HepG2 (cell line): Measurements from ENCODE around the gene ZMIZ1. TPM values are rescaled to one million over a fixed set of nuclear protein-coding genes. Genes with fewer than 3 reads are reported as not detected.

Experiments used
- BHLHE40 ChIP-seq: IDR thresholded peaks from 2 replicates; pipeline ENCODE4 v1.6.1; 2011; ENCODE audit warnings: low read length, improper control_type of control experiment
- FOXJ3 ChIP-seq: sonication (generic); formaldehyde crosslinking; IDR thresholded peaks from 2 replicates; pipeline ENCODE4 v1.4.0; 2020; ENCODE audit warnings: missing genetic modification reagents, mild to moderate bottlenecking, borderline replicate concordance
- HNF1B ChIP-seq: sonication (generic); formaldehyde crosslinking; IDR thresholded peaks from 2 replicates; pipeline ENCODE4 v1.5.1; 2020; ENCODE audit warnings: mild to moderate bottlenecking, moderate library complexity, missing genetic modification reagents
- HNRNPH1 ChIP-seq: fragments of 200-400 bp; formaldehyde crosslinking; optimal IDR thresholded peaks from 2 replicates; pipeline ENCODE3; 2017; ENCODE audit warnings: mild to moderate bottlenecking, low read depth, low read length
- JUN ChIP-seq: sonication (generic); formaldehyde crosslinking; IDR thresholded peaks from 2 replicates; pipeline ENCODE4 v1.4.0; 2020; ENCODE audit warnings: mild to moderate bottlenecking, missing genetic modification reagents
- MED1 ChIP-seq: sonication (generic); formaldehyde crosslinking; IDR thresholded peaks from 2 replicates; pipeline ENCODE4 v1.4.0; 2020; ENCODE audit warnings: missing genetic modification reagents
- NR0B2 ChIP-seq: sonication (generic); formaldehyde crosslinking; IDR thresholded peaks from 2 replicates; pipeline ENCODE4 v1.4.0; 2020; ENCODE audit warnings: mild to moderate bottlenecking, missing genetic modification reagents
- PLRG1 ChIP-seq: fragments of 450-650 bp; conservative IDR thresholded peaks from 2 replicates; pipeline ENCODE4 v1.6.1; 2016
- SETDB1 ChIP-seq: sonication (generic); formaldehyde crosslinking; IDR thresholded peaks from 2 replicates; pipeline ENCODE4 v1.5.1; 2020; ENCODE audit warnings: missing genetic modification reagents, mild to moderate bottlenecking, borderline replicate concordance
- TGIF2 ChIP-seq: IDR thresholded peaks from 2 replicates; pipeline ENCODE4 v1.6.1; 2016; ENCODE audit warnings: control low read depth, missing compliant biosample characterization
- TMF1 ChIP-seq: sonication (generic); formaldehyde crosslinking; IDR thresholded peaks from 2 replicates; pipeline ENCODE4 v1.8.1; 2022; ENCODE audit warnings: low read depth, missing genetic modification reagents
- ZFP36 ChIP-seq: fragments of 150-350 bp; IDR thresholded peaks from 2 replicates; pipeline ENCODE4 v1.6.1; 2018; ENCODE audit warnings: borderline replicate concordance, low read length, low read depth; ENCODE audit not compliant: partially characterized antibody
- ZNF160 ChIP-seq: sonication (generic); formaldehyde crosslinking; IDR thresholded peaks from 2 replicates; pipeline ENCODE4 v1.8.0; 2022; ENCODE audit warnings: mild to moderate bottlenecking, inconsistent platforms, missing genetic modification reagents
- ZNF543 ChIP-seq: sonication (generic); formaldehyde crosslinking; IDR thresholded peaks from 2 replicates; pipeline ENCODE4 v1.4.0; 2020; ENCODE audit warnings: mild to moderate bottlenecking, missing genetic modification reagents
- ZNF557 ChIP-seq: sonication (generic); formaldehyde crosslinking; IDR thresholded peaks from 2 replicates; pipeline ENCODE4 v1.4.0; 2020; ENCODE audit warnings: missing genetic modification reagents
- ZNF704 ChIP-seq: sonication (generic); formaldehyde crosslinking; IDR thresholded peaks from 2 replicates; pipeline ENCODE4 v1.8.1; 2023; ENCODE audit warnings: mild to moderate bottlenecking, inconsistent platforms, moderate library complexity, missing genetic modification reagents, borderline replicate concordance
- ZNF747 ChIP-seq: sonication (generic); formaldehyde crosslinking; IDR thresholded peaks from 2 replicates; pipeline ENCODE4 v1.8.1; 2023; ENCODE audit warnings: missing genetic modification reagents, mild to moderate bottlenecking, borderline replicate concordance
- ZNF850 ChIP-seq: sonication (generic); formaldehyde crosslinking; conservative IDR thresholded peaks from 2 replicates; pipeline ENCODE4 v1.9.0; 2021; ENCODE audit warnings: mild to moderate bottlenecking, missing genetic modification reagents
- polyA plus RNA-seq, 8 experiments: library from polyadenylated mRNA; depleted of rRNA in 3 of 8; stranded (reverse) in 7 of 8; unstranded in 1 of 8; fragments of >200 nt; fragmentation: Illumina TruSeq in 4 of 8; extraction: Trizol in 4 of 8; gene quantifications; 2 replicates each; pipeline versions ENCODE4 v1.2.1 to v1.2.3, GENCODE V29; 2011 to 2016; ENCODE audit warnings: low read depth in 4 of 8, missing spikeins in 1 of 8, mixed read lengths in 1 of 8; ENCODE audit not compliant: insufficient read depth in 1 of 8
- total RNA-seq, 5 experiments: library from RNA; depleted of rRNA; stranded (reverse); fragments of >200 nt; fragmentation: Illumina TruSeq; extraction: Trizol; gene quantifications; 2 replicates each; pipeline ENCODE4 v1.2.3, GENCODE V29; 2016; ENCODE audit warnings: low read depth in 1 of 5
- TF ChIP-seq, protein P1 (sequence below): sonication (generic); formaldehyde crosslinking; IDR thresholded peaks from 2 replicates; pipeline ENCODE4 v1.5.0; 2020; ENCODE audit warnings: missing genetic modification reagents, mild to moderate bottlenecking, borderline replicate concordance
- TF ChIP-seq, protein P2 (sequence below): sonication (generic); formaldehyde crosslinking; IDR thresholded peaks from 2 replicates; pipeline ENCODE4 v1.9.0; 2021; ENCODE audit warnings: missing genetic modification reagents, mild to moderate bottlenecking, borderline replicate concordance

ZMIZ1 gene
- total and polyA plus RNA-seq, 2 of the 13 experiments (the other 11 are each of a cell fraction or from before 2014, with no cell fraction given), result 5.3 to 10.2 TPM

GRCh38 chr10:79188154-79188965 is 119.6 kb downstream of the ZMIZ1 start (continued):
- TF ChIP-seq SETDB1 (no peak), ZNF557 (CRISPR knock-in tag) (0 out of 2 replicates have a peak, but pooled peaks have one; percentile 60), BHLHE40 (no peak), PLRG1 (no peak), TGIF2 (no peak), ZFP36 (no peak), ZNF747 (CRISPR knock-in tag) (no peak), MED1 (peak; percentile 97), HNF1B (CRISPR knock-in tag) (peak; percentile 73), ZNF543 (CRISPR knock-in tag) (no peak), HNRNPH1 (no peak), NR0B2 (CRISPR knock-in tag) (no peak; the same call in 1 of the 2 replicates), FOXJ3 (CRISPR knock-in tag) (no peak), TMF1 (no peak), ZNF850 (CRISPR knock-in tag) (no peak), ZNF160 (CRISPR knock-in tag) (no peak), JUN (no peak), ZNF704 (no peak)
- TF ChIP-seq, protein P1, sequence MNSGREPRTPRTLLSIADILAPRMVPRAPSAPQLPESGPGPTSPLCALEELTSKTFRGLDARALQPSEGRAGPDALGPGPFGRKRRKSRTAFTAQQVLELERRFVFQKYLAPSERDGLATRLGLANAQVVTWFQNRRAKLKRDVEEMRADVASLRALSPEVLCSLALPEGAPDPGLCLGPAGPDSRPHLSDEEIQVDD (CRISPR knock-in tag), result no peak
- TF ChIP-seq, protein P2, sequence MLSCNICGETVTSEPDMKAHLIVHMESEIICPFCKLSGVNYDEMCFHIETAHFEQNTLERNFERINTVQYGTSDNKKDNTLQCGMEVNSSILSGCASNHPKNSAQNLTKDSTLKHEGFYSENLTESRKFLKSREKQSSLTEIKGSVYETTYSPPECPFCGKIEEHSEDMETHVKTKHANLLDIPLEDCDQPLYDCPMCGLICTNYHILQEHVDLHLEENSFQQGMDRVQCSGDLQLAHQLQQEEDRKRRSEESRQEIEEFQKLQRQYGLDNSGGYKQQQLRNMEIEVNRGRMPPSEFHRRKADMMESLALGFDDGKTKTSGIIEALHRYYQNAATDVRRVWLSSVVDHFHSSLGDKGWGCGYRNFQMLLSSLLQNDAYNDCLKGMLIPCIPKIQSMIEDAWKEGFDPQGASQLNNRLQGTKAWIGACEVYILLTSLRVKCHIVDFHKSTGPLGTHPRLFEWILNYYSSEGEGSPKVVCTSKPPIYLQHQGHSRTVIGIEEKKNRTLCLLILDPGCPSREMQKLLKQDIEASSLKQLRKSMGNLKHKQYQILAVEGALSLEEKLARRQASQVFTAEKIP (CRISPR knock-in tag), result no peak
